ENCODE measurements around the gene BTF3. TPM values are rescaled to one million over a fixed set of nuclear protein-coding genes. Genes with fewer than 3 reads are reported as not detected.

BTF3 gene
- total RNA-seq, 3 donors from 2014 or later (not counting 1 experiment from before 2014, with no cell fraction given): 364 to 423 (median 391) TPM

GRCh38 chr5:73519531-73520283 is 21.5 kb downstream of the BTF3 start:
- Mint-ChIP-seq H3K4me3 (peak overlapping the region; percentile 35), H3K27ac (no peak overlapping the region), H3K4me1 (peaks cover 8 to 9% of the 10 kb centered on the region in 2 donors), H3K27me3 (ENCODE audit: low read depth in 2 of 2) (no peaks in the 10 kb centered on the region), H3K36me3 (no peaks in the 10 kb centered on the region), H3K9me3 (no peaks in the 10 kb centered on the region)
- ATAC-seq (peak; percentile 95 to 100 (median 99)), DNase-seq (peak; percentile 41 to 89)
- peak; percentile 72 for TF ChIP-seq CTCF (IDR thresholded peaks at IDR 0.05)
- Histone ChIP-seq H3K4me1 (ENCODE audit: control insufficient read depth, insufficient read depth, low read length) (peaks cover 5% of the 10 kb centered on the region), H3K27ac (ENCODE audit: low read length) (no peak overlapping the region), H3K9me3 (ENCODE audit: control insufficient read depth, insufficient read depth, low read length) (no peaks in the 10 kb centered on the region), H3K4me3 (ENCODE audit: low read length) (no peak overlapping the region), H3K27me3 (ENCODE audit: control insufficient read depth, insufficient read depth, low read length) (no peaks in the 10 kb centered on the region), H3K36me3 (ENCODE audit: control insufficient read depth, insufficient read depth, low read length) (no peaks in the 10 kb centered on the region)
- intact Hi-C loops (cut with micrococcal nuclease): loop anchor here (1.0 kb wide), 2 partner anchors 17 to 273 kb away; no protein-coding TSS in a partner anchor
- 17% methylated on average over 16 of the region's 16 CpGs for WGBS (ENCODE audit: insufficient coverage)

GRCh38 chr5:73522989-73523388 is 24.7 kb downstream of the BTF3 start:
- intact Hi-C loops (cut with micrococcal nuclease): no loop called here
- peaks cover 5% of the 10 kb centered on the region for H3K4me1 ChIP-seq (ENCODE audit: control insufficient read depth, insufficient read depth, low read length)
- peaks cover 2% of the 10 kb centered on the region for H3K27me3 ChIP-seq (ENCODE audit: control insufficient read depth, insufficient read depth, low read length)
- no peak overlapping the region for H3K27ac ChIP-seq (ENCODE audit: low read length)
- Mint-ChIP-seq H3K4me1 (peaks cover 8 to 9% of the 10 kb centered on the region in 2 donors), H3K4me3 (no peak overlapping the region), H3K36me3 (no peaks in the 10 kb centered on the region), H3K27me3 (ENCODE audit: low read depth in 2 of 2) (peaks cover 0 to 8% of the 10 kb centered on the region in 2 donors), H3K27ac (no peak overlapping the region), H3K9me3 (no peaks in the 10 kb centered on the region)
- WGBS (ENCODE audit: insufficient coverage): 93% methylated on average over 7 of the region's 7 CpGs
- TF ChIP-seq CTCF (IDR thresholded peaks at IDR 0.05): no peak
- ATAC-seq (no peak), DNase-seq (no peak)
- no peaks in the 10 kb centered on the region for H3K36me3 ChIP-seq (ENCODE audit: control insufficient read depth, insufficient read depth, low read length)
- no peaks in the 10 kb centered on the region for H3K9me3 ChIP-seq (ENCODE audit: control insufficient read depth, insufficient read depth, low read length)
- no peak overlapping the region for H3K4me3 ChIP-seq (ENCODE audit: low read length)

GRCh38 chr5:73523861-73524260 is 25.6 kb downstream of the BTF3 start:
- H3K27me3 ChIP-seq (ENCODE audit: control insufficient read depth, insufficient read depth, low read length): peaks cover 2% of the 10 kb centered on the region
- DNase-seq: no peak

More at GRCh38 chr5:73523861-73524260, 25.6 kb downstream of the BTF3 start:
- no peak overlapping the region for H3K4me3 Mint-ChIP-seq
- H3K4me1 ChIP-seq (ENCODE audit: control insufficient read depth, insufficient read depth, low read length): peaks cover 5% of the 10 kb centered on the region
- 79% methylated on average over 1 of the region's 1 CpG for WGBS (ENCODE audit: insufficient coverage)
- H3K27ac ChIP-seq (ENCODE audit: low read length): no peak overlapping the region
- no peaks in the 10 kb centered on the region for H3K36me3 Mint-ChIP-seq
- intact Hi-C loops (cut with micrococcal nuclease): no loop called here
- TF ChIP-seq CTCF (IDR thresholded peaks at IDR 0.05): no peak
- H3K27ac Mint-ChIP-seq: no peak overlapping the region
- H3K9me3 Mint-ChIP-seq: no peaks in the 10 kb centered on the region
- no peaks in the 10 kb centered on the region for H3K36me3 ChIP-seq (ENCODE audit: control insufficient read depth, insufficient read depth, low read length)
- H3K27me3 Mint-ChIP-seq (ENCODE audit: low read depth in 2 of 2): peaks cover 5 to 8% of the 10 kb centered on the region in 2 donors
- H3K4me1 Mint-ChIP-seq: peaks cover 8 to 9% of the 10 kb centered on the region in 2 donors
- H3K9me3 ChIP-seq (ENCODE audit: control insufficient read depth, insufficient read depth, low read length): no peaks in the 10 kb centered on the region
- no peak overlapping the region for H3K4me3 ChIP-seq (ENCODE audit: low read length)
- no peak for ATAC-seq

Data from natural killer cell (primary cell).